IMR-90 (cell line): ENCODE data around the gene TCF7L1.

Experiments used
- RAD21 ChIP-seq: IDR thresholded peaks from 2 replicates; pipeline ENCODE4 v1.6.1; 2012; ENCODE audit warnings: low read length, improper control_type of control experiment
- TF ChIP-seq, protein P1 (sequence below): conservative IDR thresholded peaks from 2 replicates; pipeline ENCODE4 v1.5.1; 2012; ENCODE audit warnings: mild to moderate bottlenecking, low read depth, low read length, improper control_type of control experiment

DNA sequence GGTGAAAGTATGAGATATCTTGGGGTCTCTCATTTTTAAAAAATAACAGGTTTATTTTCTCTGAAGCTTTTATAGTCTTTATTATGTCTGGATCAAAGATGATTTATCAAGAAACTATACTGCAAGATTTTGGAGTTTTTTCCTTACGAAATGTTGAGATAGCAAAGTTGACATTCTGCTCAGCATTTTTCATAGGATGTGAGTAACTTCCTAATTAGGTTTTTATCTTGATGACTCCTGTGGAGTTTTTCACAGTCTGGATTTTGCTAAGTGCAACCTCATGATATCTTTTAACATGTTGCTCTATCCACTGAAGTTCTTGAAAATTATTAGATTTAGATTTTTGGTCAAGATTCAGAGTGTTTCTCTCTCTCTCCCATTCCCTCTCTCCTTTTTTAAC lies 17.8 kb downstream of the TCF7L1 start:
- TF ChIP-seq, protein P1, sequence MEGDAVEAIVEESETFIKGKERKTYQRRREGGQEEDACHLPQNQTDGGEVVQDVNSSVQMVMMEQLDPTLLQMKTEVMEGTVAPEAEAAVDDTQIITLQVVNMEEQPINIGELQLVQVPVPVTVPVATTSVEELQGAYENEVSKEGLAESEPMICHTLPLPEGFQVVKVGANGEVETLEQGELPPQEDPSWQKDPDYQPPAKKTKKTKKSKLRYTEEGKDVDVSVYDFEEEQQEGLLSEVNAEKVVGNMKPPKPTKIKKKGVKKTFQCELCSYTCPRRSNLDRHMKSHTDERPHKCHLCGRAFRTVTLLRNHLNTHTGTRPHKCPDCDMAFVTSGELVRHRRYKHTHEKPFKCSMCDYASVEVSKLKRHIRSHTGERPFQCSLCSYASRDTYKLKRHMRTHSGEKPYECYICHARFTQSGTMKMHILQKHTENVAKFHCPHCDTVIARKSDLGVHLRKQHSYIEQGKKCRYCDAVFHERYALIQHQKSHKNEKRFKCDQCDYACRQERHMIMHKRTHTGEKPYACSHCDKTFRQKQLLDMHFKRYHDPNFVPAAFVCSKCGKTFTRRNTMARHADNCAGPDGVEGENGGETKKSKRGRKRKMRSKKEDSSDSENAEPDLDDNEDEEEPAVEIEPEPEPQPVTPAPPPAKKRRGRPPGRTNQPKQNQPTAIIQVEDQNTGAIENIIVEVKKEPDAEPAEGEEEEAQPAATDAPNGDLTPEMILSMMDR = no peak
- no peak for TF ChIP-seq RAD21
